Mucosa of descending colon (tissue), 3 donors: ENCODE results near the gene PDIK1L. TPM values are rescaled to one million over a fixed set of nuclear protein-coding genes. Genes with fewer than 3 reads are reported as not detected.

ENCODE experiments used
- ATAC-seq: fragments of 200-7000 bp; cut with Tn5 transposase; one replicate; pipeline ENCODE4 v1.9.1; 2020; ENCODE audit warnings: mild to moderate bottlenecking, moderate library complexity
- DNase-seq, 3 donors: peaks; one replicate each; pipeline ENCODE4 v3.0.0-alpha.2; 2020
- H3K36me3 ChIP-seq: fragments of 200-600 bp; one replicate; pipeline ENCODE4 v1.8.0; 2021; ENCODE audit warnings: low read depth, mild to moderate bottlenecking
- H3K4me1 ChIP-seq: fragments of 200-600 bp; one replicate; pipeline ENCODE4 v1.8.0; 2021; ENCODE audit warnings: low read depth, mild to moderate bottlenecking
- H3K4me3 ChIP-seq: fragments of 200-600 bp; one replicate; pipeline ENCODE4 v1.8.0; 2021; ENCODE audit warnings: mild to moderate bottlenecking
- H3K9me3 ChIP-seq: fragments of 200-600 bp; one replicate; pipeline ENCODE4 v1.8.0; 2021; ENCODE audit warnings: mild to moderate bottlenecking
- CTCF ChIP-seq: fragments of 200-600 bp; IDR thresholded peaks from one replicate; pipeline ENCODE4 v1.8.0; 2022; ENCODE audit warnings: antibody characterized with exemption, mild to moderate bottlenecking
- intact Hi-C, 2 donors: fragments of 100-400 bp; cut with DNase I in 1 of 2; cut with micrococcal nuclease in 1 of 2; formaldehyde crosslinking; loops; one replicate each; pipeline versions ENCODE4 v1.11.0 to v1.11.1; 2022; cut with DNase I, micrococcal nuclease
- total RNA-seq, 3 donors: library from RNA; stranded (reverse); fragmentation: NEBNext Ultra II Directional in 2 of 3; extraction: Animal tissue kit (Norgen Biotek cat#: 25700) in 2 of 3; gene quantifications; one replicate each; pipeline versions ENCODE4 v1.2.1 to v1.2.4, GENCODE V29; 2021 to 2023
- donor health status: DM: no; HTN: no; CAD: no; lungs with moderate emphysema.
- donor health status: DM: no; HTN: no; CAD: no.
- donor health status: DM: no; HTN: yes; CAD: no.

Gene PDIK1L
- total RNA-seq, 3 donors from 2014 or later, result 12.9 to 17.0 (median 15.0) TPM

GRCh38 chr1:26130695-26131094, 19.1 kb downstream of the PDIK1L start:
- intact Hi-C loops, result no loop called here
- Histone ChIP-seq H3K4me1 (no peaks in the 10 kb centered on the region), H3K9me3 (no peaks in the 10 kb centered on the region), H3K36me3 (no peaks in the 10 kb centered on the region), H3K4me3 (no peak overlapping the region)
- TF ChIP-seq CTCF, result no peak
- DNase-seq (no peak), ATAC-seq (no peak)

GRCh38 chr1:26132128-26132833, 20.7 kb downstream of the PDIK1L start:
- TF ChIP-seq CTCF, result no peak
- ATAC-seq (peak; percentile 57), DNase-seq (peak in 1 of 3 donors; percentile 48)
- Histone ChIP-seq H3K4me3 (no peak overlapping the region), H3K4me1 (no peaks in the 10 kb centered on the region), H3K9me3 (no peaks in the 10 kb centered on the region), H3K36me3 (no peaks in the 10 kb centered on the region)
- intact Hi-C loops, result no loop called here

- no peak overlapping the region for H3K4me3 ChIP-seq
- intact Hi-C loops, result no loop called here
- TF ChIP-seq CTCF, result no peak
- no peaks in the 10 kb centered on the region for H3K4me1 ChIP-seq
- no peaks in the 10 kb centered on the region for H3K36me3 ChIP-seq
- DNase-seq, result no peak
- no peaks in the 10 kb centered on the region for H3K9me3 ChIP-seq
- ATAC-seq, result no peak
These were observed 21.2 kb downstream of the PDIK1L start for GRCh38 chr1:26132834-26133167.

- Histone ChIP-seq H3K4me1 (no peaks in the 10 kb centered on the region), H3K36me3 (no peaks in the 10 kb centered on the region), H3K4me3 (no peak overlapping the region), H3K9me3 (no peaks in the 10 kb centered on the region)
- DNase-seq (no peak), ATAC-seq (no peak)
- no peak for TF ChIP-seq CTCF
- intact Hi-C loops, result no loop called here
These were observed 22.8 kb downstream of the PDIK1L start for GRCh38 chr1:26134466-26134865.

- Histone ChIP-seq H3K4me3 (no peak overlapping the region), H3K36me3 (no peaks in the 10 kb centered on the region), H3K4me1 (no peaks in the 10 kb centered on the region), H3K9me3 (no peaks in the 10 kb centered on the region)
- DNase-seq (no peak), ATAC-seq (no peak)
- TF ChIP-seq CTCF, result no peak
- intact Hi-C loops, result no loop called here
These were observed 27.4 kb downstream of the PDIK1L start for GRCh38 chr1:26138974-26139558.
